Measurements from ENCODE around the gene SLCO3A1.

DNA sequence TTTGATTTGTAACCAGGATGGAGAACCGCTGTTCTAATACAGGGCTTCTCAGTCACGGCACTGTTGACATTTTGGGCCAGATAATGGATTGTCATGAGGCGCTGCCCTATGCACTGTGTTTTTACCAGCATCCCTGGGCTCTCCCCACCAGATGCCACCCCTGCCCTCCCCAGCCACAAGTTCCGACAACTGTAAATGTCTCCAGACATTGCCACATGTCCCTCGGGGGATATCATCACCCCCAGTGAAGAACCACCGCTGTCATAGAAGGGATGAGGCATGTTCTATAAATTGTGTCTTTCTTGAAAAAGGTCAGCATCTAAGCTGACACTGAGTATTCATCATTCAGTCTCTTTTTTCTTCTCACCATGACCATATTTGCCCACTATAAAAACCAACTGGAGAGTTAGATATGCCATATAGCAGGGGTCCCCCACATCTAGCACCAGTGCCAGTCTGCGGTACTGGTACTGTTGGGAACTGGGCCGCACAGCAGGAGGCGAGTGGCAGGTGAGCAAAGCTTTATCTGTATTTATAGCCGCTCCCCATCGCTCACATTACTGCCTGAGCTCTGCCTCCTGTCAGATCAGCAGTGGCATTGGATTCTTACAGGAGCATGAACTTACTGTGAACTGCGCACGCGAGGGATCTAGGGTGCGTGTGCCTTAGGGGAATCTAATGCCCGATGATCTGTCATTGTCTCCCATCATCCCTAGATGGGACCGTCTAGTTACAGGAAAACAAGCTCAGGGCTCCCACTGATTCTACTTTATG is 279.7 kb downstream of the SLCO3A1 start:
- TF ChIP-seq, protein P1, sequence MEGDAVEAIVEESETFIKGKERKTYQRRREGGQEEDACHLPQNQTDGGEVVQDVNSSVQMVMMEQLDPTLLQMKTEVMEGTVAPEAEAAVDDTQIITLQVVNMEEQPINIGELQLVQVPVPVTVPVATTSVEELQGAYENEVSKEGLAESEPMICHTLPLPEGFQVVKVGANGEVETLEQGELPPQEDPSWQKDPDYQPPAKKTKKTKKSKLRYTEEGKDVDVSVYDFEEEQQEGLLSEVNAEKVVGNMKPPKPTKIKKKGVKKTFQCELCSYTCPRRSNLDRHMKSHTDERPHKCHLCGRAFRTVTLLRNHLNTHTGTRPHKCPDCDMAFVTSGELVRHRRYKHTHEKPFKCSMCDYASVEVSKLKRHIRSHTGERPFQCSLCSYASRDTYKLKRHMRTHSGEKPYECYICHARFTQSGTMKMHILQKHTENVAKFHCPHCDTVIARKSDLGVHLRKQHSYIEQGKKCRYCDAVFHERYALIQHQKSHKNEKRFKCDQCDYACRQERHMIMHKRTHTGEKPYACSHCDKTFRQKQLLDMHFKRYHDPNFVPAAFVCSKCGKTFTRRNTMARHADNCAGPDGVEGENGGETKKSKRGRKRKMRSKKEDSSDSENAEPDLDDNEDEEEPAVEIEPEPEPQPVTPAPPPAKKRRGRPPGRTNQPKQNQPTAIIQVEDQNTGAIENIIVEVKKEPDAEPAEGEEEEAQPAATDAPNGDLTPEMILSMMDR (conservative IDR thresholded peaks at IDR 0.05; ENCODE audit: low read length) = no peak
- no peak for TF ChIP-seq EZH2phosphoT487 (IDR thresholded peaks at IDR 0.05; ENCODE audit: borderline replicate concordance, low read depth, low read length)
